Kidney epithelial cell (primary cell): ENCODE results near the gene ARHGAP27. TPM values are rescaled to one million over a fixed set of nuclear protein-coding genes. Genes with fewer than 3 reads are reported as not detected.

Experiments used
- DNase-seq: peaks from one replicate; pipeline ENCODE4 v3.0.0-alpha.2; 2010; ENCODE audit warnings: low read depth
- H3K27me3 ChIP-seq: 2 replicates; pipeline ENCODE4 v1.6.0; 2011; ENCODE audit warnings: low read length; ENCODE audit not compliant: control insufficient read depth, insufficient read depth
- H3K36me3 ChIP-seq: 2 replicates; pipeline ENCODE4 v1.5.1; 2011; ENCODE audit warnings: low read length; ENCODE audit not compliant: control insufficient read depth, insufficient read depth
- H3K4me3 ChIP-seq: 2 replicates; pipeline ENCODE4 v1.5.1; 2011; ENCODE audit warnings: low read depth, mild to moderate bottlenecking, control low read depth, low read length
- total RNA-seq: library from RNA; depleted of rRNA; stranded (reverse); fragments of >200 nt; gene quantifications from 2 replicates; pipeline ENCODE4 v1.2.3, GENCODE V29; 2015
- TF ChIP-seq, protein P1 (sequence below): IDR thresholded peaks from 2 replicates; pipeline ENCODE4 v1.5.1; 2011; ENCODE audit warnings: mild to moderate bottlenecking, moderate library complexity, low read length, control low read depth, inconsistent platforms; ENCODE audit not compliant: insufficient read depth, poor library complexity, severe bottlenecking

The ARHGAP27 gene
- total RNA-seq, 1 donor from 2014 or later, result 36.4 TPM

DNA sequence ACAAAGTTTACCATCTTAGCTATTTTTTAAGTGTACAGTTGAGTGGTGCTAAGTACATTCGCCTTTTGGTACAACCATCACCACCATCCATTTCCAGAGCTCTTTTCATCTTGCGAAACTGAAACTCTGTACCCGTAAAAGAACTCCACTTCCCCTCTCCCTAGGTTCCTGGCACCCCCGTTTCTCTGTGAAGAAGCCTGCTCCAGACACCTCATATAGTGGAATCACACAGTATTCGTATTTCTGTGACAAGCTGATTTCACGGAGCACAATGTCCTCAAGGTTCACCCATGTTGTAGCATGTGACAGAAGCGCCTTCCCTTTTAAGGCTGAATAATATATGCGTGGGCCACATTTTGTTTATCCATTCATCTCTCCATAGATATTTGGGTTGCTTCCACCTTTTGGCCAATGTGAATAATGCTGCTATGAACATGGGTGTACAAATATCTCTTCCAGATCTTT, 61.7 kb downstream of the ARHGAP27 start:
- no peaks in the 10 kb centered on the region for H3K36me3 ChIP-seq
- H3K4me3 ChIP-seq, result no peak overlapping the region
- TF ChIP-seq, protein P1, sequence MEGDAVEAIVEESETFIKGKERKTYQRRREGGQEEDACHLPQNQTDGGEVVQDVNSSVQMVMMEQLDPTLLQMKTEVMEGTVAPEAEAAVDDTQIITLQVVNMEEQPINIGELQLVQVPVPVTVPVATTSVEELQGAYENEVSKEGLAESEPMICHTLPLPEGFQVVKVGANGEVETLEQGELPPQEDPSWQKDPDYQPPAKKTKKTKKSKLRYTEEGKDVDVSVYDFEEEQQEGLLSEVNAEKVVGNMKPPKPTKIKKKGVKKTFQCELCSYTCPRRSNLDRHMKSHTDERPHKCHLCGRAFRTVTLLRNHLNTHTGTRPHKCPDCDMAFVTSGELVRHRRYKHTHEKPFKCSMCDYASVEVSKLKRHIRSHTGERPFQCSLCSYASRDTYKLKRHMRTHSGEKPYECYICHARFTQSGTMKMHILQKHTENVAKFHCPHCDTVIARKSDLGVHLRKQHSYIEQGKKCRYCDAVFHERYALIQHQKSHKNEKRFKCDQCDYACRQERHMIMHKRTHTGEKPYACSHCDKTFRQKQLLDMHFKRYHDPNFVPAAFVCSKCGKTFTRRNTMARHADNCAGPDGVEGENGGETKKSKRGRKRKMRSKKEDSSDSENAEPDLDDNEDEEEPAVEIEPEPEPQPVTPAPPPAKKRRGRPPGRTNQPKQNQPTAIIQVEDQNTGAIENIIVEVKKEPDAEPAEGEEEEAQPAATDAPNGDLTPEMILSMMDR, result peak; percentile 4
- DNase-seq, result no peak
- no peaks in the 10 kb centered on the region for H3K27me3 ChIP-seq

DNA sequence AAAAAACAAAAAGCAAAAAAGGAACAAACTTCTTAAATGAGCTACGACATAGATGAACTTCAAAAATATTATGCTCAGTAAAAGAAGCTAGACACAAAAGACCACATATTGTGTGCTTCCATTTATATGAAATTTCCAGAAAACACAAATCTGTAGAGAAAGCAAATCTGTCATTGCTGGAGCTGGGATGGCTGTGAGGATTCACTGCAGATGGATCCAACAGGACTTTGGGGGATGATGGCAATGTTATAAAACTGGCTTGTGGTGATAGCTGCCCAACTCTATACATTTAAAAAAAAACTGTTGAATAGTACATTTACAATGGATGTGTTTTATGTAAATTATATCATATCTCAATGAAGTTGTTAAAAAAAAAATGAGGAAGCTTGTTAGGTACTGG, 63.2 kb downstream of the ARHGAP27 start:
- no peak overlapping the region for H3K4me3 ChIP-seq
- no peak for DNase-seq
- no peaks in the 10 kb centered on the region for H3K27me3 ChIP-seq
- no peaks in the 10 kb centered on the region for H3K36me3 ChIP-seq
- TF ChIP-seq, protein P1, result no peak

DNA sequence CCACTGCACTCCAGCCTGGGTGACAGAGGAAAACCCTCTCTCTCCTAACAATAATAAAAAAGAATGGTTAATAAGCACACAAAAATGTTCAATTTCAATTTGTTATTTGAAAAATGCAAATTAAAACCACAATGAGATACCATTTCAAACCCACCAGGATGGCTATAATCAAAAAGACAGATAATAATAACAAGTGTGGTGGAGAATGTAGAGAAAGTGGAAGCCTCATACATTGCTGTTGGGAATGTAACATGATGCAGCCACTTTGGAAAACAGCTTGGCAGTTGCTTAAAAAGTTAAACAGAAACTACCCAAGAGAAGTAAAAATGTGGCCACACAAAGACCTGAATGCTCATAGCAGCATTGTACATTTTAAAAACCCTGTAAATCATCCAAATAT, 64.0 kb downstream of the ARHGAP27 start:
- TF ChIP-seq, protein P1, result no peak
- Histone ChIP-seq H3K36me3 (no peaks in the 10 kb centered on the region), H3K27me3 (no peaks in the 10 kb centered on the region), H3K4me3 (no peak overlapping the region)
- DNase-seq, result no peak

DNA sequence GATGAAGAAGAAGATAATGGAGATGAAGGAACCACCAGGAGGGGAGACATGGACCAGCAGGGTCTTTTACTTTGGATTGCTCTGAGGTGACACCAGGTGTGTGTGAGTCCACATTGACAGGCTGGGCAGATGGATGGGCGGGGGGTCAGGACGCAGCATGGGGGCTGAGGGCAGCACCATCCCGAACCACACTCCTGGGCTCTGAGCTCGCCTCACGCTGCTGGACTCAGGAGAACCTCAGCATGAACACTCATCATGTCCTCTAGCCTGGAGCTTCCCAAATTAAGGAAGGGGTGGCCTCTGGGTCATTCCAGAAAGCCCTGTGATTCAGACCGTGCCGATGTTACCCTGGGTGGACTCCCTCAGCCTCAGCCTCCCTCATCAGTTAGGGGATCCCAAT, 65.5 kb downstream of the ARHGAP27 start:
- DNase-seq, result no peak
- H3K4me3 ChIP-seq, result no peak overlapping the region
- H3K27me3 ChIP-seq, result no peaks in the 10 kb centered on the region
- TF ChIP-seq, protein P1, result no peak
- no peaks in the 10 kb centered on the region for H3K36me3 ChIP-seq

DNA sequence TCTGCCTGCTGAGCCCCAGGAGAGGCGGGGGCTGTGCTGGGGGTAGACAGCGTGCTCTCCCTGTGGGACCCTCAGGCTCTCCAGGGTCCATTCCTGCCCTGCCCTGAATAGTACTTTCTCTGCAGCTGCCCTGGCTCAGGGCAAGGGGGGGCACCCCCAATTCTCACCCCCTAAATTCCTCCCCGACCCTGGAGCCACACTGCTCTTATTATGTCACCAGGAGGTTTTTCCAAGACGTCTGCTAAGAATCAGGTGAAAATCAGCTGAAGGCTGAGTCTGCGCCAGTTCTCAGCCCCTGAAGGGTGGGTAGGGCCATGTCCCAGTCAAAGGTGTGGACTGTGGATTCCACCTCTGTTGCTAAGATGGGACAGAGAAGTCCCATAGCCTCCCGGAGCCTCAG, 66.0 kb downstream of the ARHGAP27 start:
- Histone ChIP-seq H3K27me3 (no peaks in the 10 kb centered on the region), H3K36me3 (no peaks in the 10 kb centered on the region), H3K4me3 (no peak overlapping the region)
- TF ChIP-seq, protein P1, result no peak
- no peak for DNase-seq

DNA sequence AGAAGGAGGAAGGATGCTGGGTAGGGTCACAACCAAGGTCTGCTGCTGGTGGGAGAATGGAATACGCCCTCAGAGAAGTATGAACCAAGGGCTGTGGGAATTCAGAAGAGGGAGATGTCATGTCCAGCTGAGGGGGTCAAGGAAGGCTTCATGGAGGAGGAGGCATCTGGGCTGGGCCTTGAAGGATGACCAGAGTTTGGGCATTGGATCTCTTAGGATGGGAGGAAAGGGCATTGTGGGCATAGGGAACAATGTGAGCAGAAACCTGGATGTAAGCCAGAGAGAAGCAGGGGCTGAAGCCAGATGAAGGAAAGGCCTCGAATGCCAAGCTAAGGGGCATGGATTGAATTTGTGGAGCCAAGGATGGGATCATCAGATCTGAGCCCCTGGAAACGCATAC, 66.6 kb downstream of the ARHGAP27 start:
- Histone ChIP-seq H3K4me3 (no peak overlapping the region), H3K27me3 (no peaks in the 10 kb centered on the region), H3K36me3 (no peaks in the 10 kb centered on the region)
- no peak for DNase-seq
- TF ChIP-seq, protein P1, result no peak
